Fibroblast of pulmonary artery (primary cell): Measurements from ENCODE around the gene USP6NL.

Experiments
- DNase-seq: peaks from one replicate; pipeline ENCODE4 v3.0.0-alpha.2; 2010; ENCODE audit warnings: low read depth
- H3K4me3 ChIP-seq: replicated peaks from 2 replicates; pipeline ENCODE4 v1.5.1; 2011; ENCODE audit warnings: low read depth, mild to moderate bottlenecking, control low read depth, low read length, moderate library complexity
- CTCF ChIP-seq: IDR thresholded peaks from 2 replicates; pipeline ENCODE4 v1.5.1; 2011; ENCODE audit warnings: mild to moderate bottlenecking, control low read depth, low read length, inconsistent platforms; ENCODE audit errors: missing control alignments

The USP6NL gene

DNA sequence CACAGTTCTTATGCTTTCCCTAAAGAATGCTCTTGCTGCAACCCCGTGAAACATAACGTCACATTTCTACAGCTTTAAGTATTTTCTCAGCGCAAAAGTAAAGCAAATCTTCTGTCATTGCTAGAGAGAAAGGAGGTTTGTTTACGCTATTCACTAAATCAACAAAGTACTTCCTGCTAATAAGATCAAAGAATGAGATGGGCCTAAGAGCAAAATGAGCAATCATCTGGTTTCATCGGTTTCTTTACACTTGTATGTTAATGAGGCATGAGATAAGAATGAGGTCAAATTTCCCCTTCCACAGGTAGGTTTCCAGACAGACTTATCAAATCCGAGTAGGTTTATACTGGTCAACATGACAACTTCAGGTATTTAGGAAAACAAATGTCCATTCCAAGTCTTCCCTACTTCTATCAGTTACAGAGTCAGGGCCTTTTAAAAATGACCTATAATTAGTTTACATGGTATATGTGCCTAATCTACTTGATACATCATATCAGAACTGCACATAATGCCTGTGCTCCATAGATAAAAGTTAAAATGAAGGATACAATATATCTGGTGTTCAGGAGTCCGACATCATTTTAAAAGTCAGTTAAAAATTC lies 8.4 kb downstream of the USP6NL start:
- no peak for TF ChIP-seq CTCF
- no peak overlapping the region for H3K4me3 ChIP-seq
- no peak for DNase-seq

DNA sequence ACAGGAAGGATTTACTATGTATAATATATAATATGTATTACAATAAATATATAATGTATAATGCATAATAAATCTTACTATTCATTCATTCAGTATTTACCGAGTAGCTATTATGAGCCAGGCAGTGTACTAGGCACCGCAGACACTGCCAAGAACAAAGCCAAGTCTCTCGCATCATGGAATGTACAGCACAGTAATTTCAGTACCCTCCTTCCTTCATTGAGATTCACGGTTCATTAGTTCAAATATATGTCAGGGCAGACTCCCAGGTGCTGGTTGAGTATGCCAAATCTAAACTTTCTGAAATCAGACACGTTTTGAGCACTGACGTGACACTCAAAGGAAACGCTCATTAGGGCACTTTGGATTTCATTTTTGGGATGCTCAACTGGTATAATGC lies 9.1 kb downstream of the USP6NL start:
- no peak for DNase-seq
- TF ChIP-seq CTCF = no peak
- no peak overlapping the region for H3K4me3 ChIP-seq

- TF ChIP-seq CTCF = no peak
- H3K4me3 ChIP-seq = no peak overlapping the region
- DNase-seq = no peak
These were observed 9.8 kb downstream of the USP6NL start for GRCh38 chr10:11601670-11602069.

DNA sequence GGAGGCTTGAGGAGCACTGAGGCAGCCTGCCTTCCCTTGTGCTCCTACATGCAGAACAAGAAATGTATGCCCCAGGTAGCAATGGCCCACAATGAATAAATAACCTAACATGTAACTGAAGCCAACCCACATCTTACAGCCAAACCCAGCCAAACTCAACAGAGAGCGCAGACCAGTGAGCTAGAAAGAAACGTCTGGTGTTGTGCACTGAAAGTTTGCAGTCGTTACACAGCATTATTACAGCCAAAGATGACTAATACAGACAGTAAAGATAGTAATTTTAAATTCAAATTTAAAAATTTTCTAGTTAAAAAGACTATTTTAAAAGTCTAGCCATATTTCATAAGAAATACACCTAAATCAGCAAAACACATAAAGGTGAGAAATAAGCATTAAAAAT lies 11.2 kb downstream of the USP6NL start:
- no peak for TF ChIP-seq CTCF
- no peak overlapping the region for H3K4me3 ChIP-seq
- DNase-seq = no peak

GRCh38 chr10:11598712-11599397 lies 12.6 kb downstream of the USP6NL start:
- DNase-seq = no peak
- H3K4me3 ChIP-seq = no peak overlapping the region
- TF ChIP-seq CTCF = no peak

DNA sequence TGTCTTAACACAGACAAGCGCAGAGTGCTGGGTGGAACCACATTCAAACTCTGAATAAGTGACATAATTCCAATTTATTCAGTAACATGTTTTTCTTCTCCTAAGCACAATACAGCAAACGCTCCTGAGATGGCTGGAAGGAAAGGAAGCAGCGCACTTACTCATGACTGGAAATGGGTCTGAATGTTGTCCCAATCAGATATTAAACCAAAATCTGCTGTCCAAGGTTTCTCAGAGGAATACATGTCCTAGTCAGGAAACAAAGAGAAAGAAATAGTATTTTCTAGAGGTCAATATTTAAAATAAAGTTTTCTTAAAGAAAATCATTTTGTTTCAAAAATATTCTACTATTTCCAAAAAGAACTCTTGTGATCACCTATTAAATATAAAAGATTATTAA lies 14.0 kb downstream of the USP6NL start:
- DNase-seq = no peak
- no peak overlapping the region for H3K4me3 ChIP-seq
- no peak for TF ChIP-seq CTCF

GRCh38 chr10:11595395-11595692 lies 16.1 kb downstream of the USP6NL start:
- TF ChIP-seq CTCF = no peak
- DNase-seq = peak; percentile 49
- no peak overlapping the region for H3K4me3 ChIP-seq
